GM12801 (cell line): ENCODE data around the gene MAN2A1.

ENCODE experiments used
- TF ChIP-seq, protein P1 (sequence below): IDR thresholded peaks from one replicate; pipeline ENCODE4 v1.5.1; 2011; ENCODE audit warnings: control low read depth; ENCODE audit not compliant: insufficient read length; ENCODE audit errors: extremely low read depth

The MAN2A1 gene

GRCh38 chr5:109882546-109882945, 192.8 kb downstream of the MAN2A1 start:
- TF ChIP-seq, protein P1, sequence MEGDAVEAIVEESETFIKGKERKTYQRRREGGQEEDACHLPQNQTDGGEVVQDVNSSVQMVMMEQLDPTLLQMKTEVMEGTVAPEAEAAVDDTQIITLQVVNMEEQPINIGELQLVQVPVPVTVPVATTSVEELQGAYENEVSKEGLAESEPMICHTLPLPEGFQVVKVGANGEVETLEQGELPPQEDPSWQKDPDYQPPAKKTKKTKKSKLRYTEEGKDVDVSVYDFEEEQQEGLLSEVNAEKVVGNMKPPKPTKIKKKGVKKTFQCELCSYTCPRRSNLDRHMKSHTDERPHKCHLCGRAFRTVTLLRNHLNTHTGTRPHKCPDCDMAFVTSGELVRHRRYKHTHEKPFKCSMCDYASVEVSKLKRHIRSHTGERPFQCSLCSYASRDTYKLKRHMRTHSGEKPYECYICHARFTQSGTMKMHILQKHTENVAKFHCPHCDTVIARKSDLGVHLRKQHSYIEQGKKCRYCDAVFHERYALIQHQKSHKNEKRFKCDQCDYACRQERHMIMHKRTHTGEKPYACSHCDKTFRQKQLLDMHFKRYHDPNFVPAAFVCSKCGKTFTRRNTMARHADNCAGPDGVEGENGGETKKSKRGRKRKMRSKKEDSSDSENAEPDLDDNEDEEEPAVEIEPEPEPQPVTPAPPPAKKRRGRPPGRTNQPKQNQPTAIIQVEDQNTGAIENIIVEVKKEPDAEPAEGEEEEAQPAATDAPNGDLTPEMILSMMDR = no peak

- TF ChIP-seq, protein P1 = no peak
Measured at GRCh38 chr5:109884676-109885075, 194.9 kb downstream of the MAN2A1 start.

GRCh38 chr5:109885205-109885604, 195.5 kb downstream of the MAN2A1 start:
- TF ChIP-seq, protein P1 = no peak

DNA sequence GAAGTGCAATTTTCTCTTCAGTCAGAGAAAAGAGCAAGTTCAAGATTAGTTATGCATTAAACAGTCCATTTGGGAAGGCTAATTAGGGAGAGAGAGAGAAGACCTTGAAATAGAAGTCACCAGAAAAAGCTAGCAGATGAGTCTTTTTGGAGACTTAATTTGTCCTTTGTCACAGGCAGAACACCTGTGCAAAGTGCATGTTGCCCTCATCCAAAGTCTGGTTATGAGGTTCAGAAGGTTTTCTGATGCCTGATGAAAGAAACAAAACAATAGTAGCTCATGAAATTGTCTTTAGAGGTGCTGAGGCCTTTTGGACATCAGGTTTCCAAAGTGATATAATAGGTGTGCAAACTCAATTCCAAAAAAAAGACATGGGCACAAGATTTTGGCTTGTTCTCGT, 199.3 kb downstream of the MAN2A1 start:
- TF ChIP-seq, protein P1 = no peak

GRCh38 chr5:109898269-109899162, 208.8 kb downstream of the MAN2A1 start:
- TF ChIP-seq, protein P1 = no peak

DNA sequence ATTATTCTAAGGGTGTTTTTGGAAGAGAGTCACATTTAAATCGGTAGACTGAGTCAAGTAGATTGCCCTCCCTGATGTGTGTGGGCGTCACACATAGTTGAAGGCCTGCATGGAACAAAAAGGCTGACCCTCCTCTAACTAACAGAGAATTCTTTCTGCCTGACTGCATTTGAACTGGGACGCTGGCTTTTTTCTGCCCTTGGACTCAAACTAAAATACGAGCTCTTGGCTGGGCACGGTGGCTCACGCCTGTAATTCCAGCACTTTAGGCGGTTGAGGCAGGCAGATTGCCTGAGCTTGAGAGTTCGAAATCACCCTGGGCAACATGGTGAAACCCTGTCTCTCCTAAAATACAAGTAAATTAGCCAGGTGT, 209.4 kb downstream of the MAN2A1 start:
- TF ChIP-seq, protein P1 = no peak

GRCh38 chr5:109900461-109900860, 210.7 kb downstream of the MAN2A1 start:
- TF ChIP-seq, protein P1 = no peak
